ENCODE results near the gene LATS1.

The LATS1 gene

GRCh38 chr6:149657441-149657840, 60.5 kb downstream of the LATS1 start:
- no peak for DNase-seq

- no peak for DNase-seq
These were observed 66.8 kb downstream of the LATS1 start for GRCh38 chr6:149651056-149651455.

- peak; percentile 91 for DNase-seq
These were observed 69.5 kb downstream of the LATS1 start, which contains the start of gene KATNA1 for GRCh38 chr6:149648148-149649145. TSS of gene KATNA1 (minus strand) at chr6:149648714. CDS start at chr6:149638547, 10,167 bp downstream.

GRCh38 chr6:149646599-149646998, 71.3 kb downstream of the LATS1 start:
- no peak for DNase-seq

GRCh38 chr6:149642829-149643580, 74.9 kb downstream of the LATS1 start:
- DNase-seq = no peak

- DNase-seq = no peak
These were observed 81.8 kb downstream of the LATS1 start for GRCh38 chr6:149636124-149636523.

- DNase-seq = no peak
These were observed 83.6 kb downstream of the LATS1 start for GRCh38 chr6:149634315-149634714.

- DNase-seq = no peak
These were observed 88.9 kb downstream of the LATS1 start for GRCh38 chr6:149628875-149629510.

GRCh38 chr6:149627672-149628071, 90.2 kb downstream of the LATS1 start:
- DNase-seq = no peak

GRCh38 chr6:149615805-149616204, 102.1 kb downstream of the LATS1 start:
- no peak for DNase-seq

GRCh38 chr6:149614337-149614736, 103.6 kb downstream of the LATS1 start:
- no peak for DNase-seq

- no peak for DNase-seq
These were observed 109.4 kb downstream of the LATS1 start for GRCh38 chr6:149608381-149608982.

Measured in CD4-positive, alpha-beta T cell treated with Interleukin-6 for 4 hours (primary cell).